HEK293 (cell line): ENCODE measurements around the gene S100A3.

Experiments
- CTCF ChIA-PET: fragments of 350-600 bp; formaldehyde crosslinking; extraction: SDS; loops from one replicate; lab custom pipeline; 2021; ENCODE audit warnings: antibody characterized with exemption; lab: Yijun Ruan, JAX
- POLR2A ChIA-PET: fragments of 300-600 bp; formaldehyde crosslinking; extraction: SDS; loops from one replicate; lab custom pipeline; 2020; ENCODE audit warnings: antibody characterized with exemption, inconsistent platforms; lab: Yijun Ruan, JAX
- H3K27ac ChIP-seq: fragments of 200-500 bp; sonication (Bioruptor generic); 2 replicates; pipeline ENCODE4 v1.5.1; 2014; ENCODE audit warnings: low read depth, low read length, control low read depth, inconsistent platforms; ENCODE audit errors: extremely low read depth
- H3K36me3 ChIP-seq, 2 experiments: fragments of 200-500 bp in 1 of 2; sonication (Bioruptor generic) in 1 of 2; 1 replicate in 1 of 2; 2 replicates in 1 of 2; pipeline ENCODE4 v1.5.1; 2014 to 2017; ENCODE audit warnings: inconsistent platforms in 2 of 2, low read length in 2 of 2; ENCODE audit not compliant: control insufficient read depth in 2 of 2, insufficient read depth in 1 of 2
- H3K4me1 ChIP-seq: fragments of 200-500 bp; sonication (Bioruptor generic); 2 replicates; pipeline ENCODE4 v1.5.1; 2014; ENCODE audit warnings: mild to moderate bottlenecking, low read length, inconsistent platforms; ENCODE audit not compliant: control insufficient read depth, insufficient read depth
- H3K4me3 ChIP-seq: 2 replicates; pipeline ENCODE4 v1.5.1; 2011; ENCODE audit warnings: low read depth, mild to moderate bottlenecking, control low read depth, low read length, moderate library complexity
- H3K9me3 ChIP-seq: fragments of 200-500 bp; sonication (Bioruptor generic); 2 replicates; pipeline ENCODE4 v1.5.1; 2014; ENCODE audit warnings: low read depth, low read length, inconsistent platforms; ENCODE audit not compliant: control insufficient read depth, insufficient read depth
- EGR2 ChIP-seq: fragments of 450-650 bp; formaldehyde crosslinking; IDR thresholded peaks from 2 replicates; pipeline ENCODE4 v1.5.1; 2016; ENCODE audit warnings: low read depth, missing biosample characterization, missing genetic modification characterization
- GLIS1 ChIP-seq: fragments of 450-650 bp; formaldehyde crosslinking; IDR thresholded peaks from 2 replicates; pipeline ENCODE4 v1.5.1; 2016; ENCODE audit warnings: missing biosample characterization, missing genetic modification characterization
- GLIS2 ChIP-seq: fragments of 450-650 bp; formaldehyde crosslinking; IDR thresholded peaks from 2 replicates; pipeline ENCODE4 v1.5.1; 2016; ENCODE audit warnings: missing biosample characterization, missing genetic modification characterization
- KLF8 ChIP-seq: fragments of 450-650 bp; formaldehyde crosslinking; IDR thresholded peaks from 2 replicates; pipeline ENCODE4 v1.5.1; 2016; ENCODE audit warnings: missing biosample characterization, missing genetic modification characterization
- ZFHX2 ChIP-seq: fragments of 450-650 bp; formaldehyde crosslinking; conservative IDR thresholded peaks from 2 replicates; pipeline ENCODE4 v1.5.1; 2016; ENCODE audit warnings: missing biosample characterization, missing genetic modification characterization
- ZNF138 ChIP-seq: fragments of 450-650 bp; formaldehyde crosslinking; IDR thresholded peaks from 2 replicates; pipeline ENCODE4 v1.5.1; 2016; ENCODE audit warnings: missing biosample characterization, missing genetic modification characterization, borderline replicate concordance
- ZNF155 ChIP-seq: fragments of 450-650 bp; formaldehyde crosslinking; IDR thresholded peaks from 2 replicates; pipeline ENCODE4 v1.5.1; 2016; ENCODE audit warnings: missing biosample characterization, missing genetic modification characterization
- ZNF16 ChIP-seq: fragments of 450-650 bp; formaldehyde crosslinking; IDR thresholded peaks from 2 replicates; pipeline ENCODE4 v1.5.1; 2016; ENCODE audit warnings: low read depth, missing biosample characterization, missing genetic modification characterization
- ZNF174 ChIP-seq: fragments of 450-650 bp; formaldehyde crosslinking; IDR thresholded peaks from 2 replicates; pipeline ENCODE4 v1.5.0; 2017; ENCODE audit warnings: missing biosample characterization, mild to moderate bottlenecking, missing genetic modification characterization
- ZNF175 ChIP-seq: fragments of 450-650 bp; formaldehyde crosslinking; IDR thresholded peaks from 2 replicates; pipeline ENCODE4 v1.5.1; 2016; ENCODE audit warnings: missing biosample characterization, missing genetic modification characterization
- ZNF280D ChIP-seq: fragments of 450-650 bp; formaldehyde crosslinking; IDR thresholded peaks from 2 replicates; pipeline ENCODE4 v1.5.1; 2016; ENCODE audit warnings: missing biosample characterization, missing genetic modification characterization
- ZNF350 ChIP-seq: fragments of 450-650 bp; formaldehyde crosslinking; IDR thresholded peaks from 2 replicates; pipeline ENCODE4 v1.5.0; 2017; ENCODE audit warnings: missing biosample characterization, mild to moderate bottlenecking, missing genetic modification characterization
- ZNF48 ChIP-seq: fragments of 450-650 bp; formaldehyde crosslinking; IDR thresholded peaks from 2 replicates; pipeline ENCODE4 v1.5.1; 2016; ENCODE audit warnings: missing biosample characterization, missing genetic modification characterization
- ZNF501 ChIP-seq: fragments of 450-650 bp; formaldehyde crosslinking; IDR thresholded peaks from 2 replicates; pipeline ENCODE4 v1.5.1; 2016; ENCODE audit warnings: missing biosample characterization, missing genetic modification characterization
- ZNF518A ChIP-seq: fragments of 450-650 bp; formaldehyde crosslinking; conservative IDR thresholded peaks from 2 replicates; pipeline ENCODE4 v1.5.1; 2016; ENCODE audit warnings: low read depth, missing biosample characterization, missing genetic modification characterization
- ZNF529 ChIP-seq: fragments of 450-650 bp; formaldehyde crosslinking; IDR thresholded peaks from 2 replicates; pipeline ENCODE4 v1.5.1; 2017; ENCODE audit warnings: missing genetic modification characterization, missing biosample characterization; ENCODE audit not compliant: insufficient replicate concordance
- ZNF549 ChIP-seq: fragments of 450-650 bp; IDR thresholded peaks from 2 replicates; pipeline ENCODE4 v1.5.1; 2018; ENCODE audit warnings: missing biosample characterization, missing genetic modification characterization, mild to moderate bottlenecking, inconsistent platforms, moderate library complexity
- ZNF600 ChIP-seq: fragments of 450-650 bp; formaldehyde crosslinking; IDR thresholded peaks from 2 replicates; pipeline ENCODE4 v1.5.1; 2016; ENCODE audit warnings: missing biosample characterization, missing genetic modification characterization
- ZNF626 ChIP-seq: fragments of 450-650 bp; sonication (Bioruptor Pico); formaldehyde crosslinking; IDR thresholded peaks from 2 replicates; pipeline ENCODE4 v1.5.1; 2018; ENCODE audit warnings: missing biosample characterization, missing genetic modification characterization, inconsistent platforms
- ZNF777 ChIP-seq: fragments of 450-650 bp; formaldehyde crosslinking; IDR thresholded peaks from 2 replicates; pipeline ENCODE4 v1.5.1; 2017; ENCODE audit warnings: missing biosample characterization, missing genetic modification characterization, borderline replicate concordance
- TF ChIP-seq, protein P1 (sequence below): fragments of 450-650 bp; formaldehyde crosslinking; IDR thresholded peaks from 2 replicates; pipeline ENCODE4 v1.5.1; 2016; ENCODE audit warnings: missing biosample characterization, missing genetic modification characterization

Gene S100A3

GRCh38 chr1:153507926-153508583, 41.0 kb downstream of the S100A3 start (continued):
- TF ChIP-seq ZNF280D (no peak), ZNF16 (tag by site-specific recombination) (no peak), ZNF518A (tag by site-specific recombination) (no peak), ZNF350 (no peak)

- POLR2A ChIA-PET, result interaction anchor here (1.2 kb wide), 1 partner anchor 484 kb away, joined by 4 read pairs; the partner anchor contains the start of gene RPS27
- H3K36me3 ChIP-seq, result no peaks in the 10 kb centered on the region
- no peak overlapping the region for H3K4me3 ChIP-seq
- TF ChIP-seq KLF8 (tag by site-specific recombination) (no peak), GLIS1 (tag by site-specific recombination) (peak; percentile 78), ZFHX2 (tag by site-specific recombination) (peak; percentile 76), ZNF155 (tag by site-specific recombination) (no peak), GLIS2 (no peak), EGR2 (peak; percentile 90)
- no peaks in the 10 kb centered on the region for H3K4me1 ChIP-seq
- H3K27ac ChIP-seq, result no peak overlapping the region
- H3K9me3 ChIP-seq, result no peaks in the 10 kb centered on the region
- CTCF ChIA-PET, result interaction anchor here (6.9 to 7.1 kb wide), 2 partner anchors 12 to 63 kb away, joined by 37 to 148 read pairs; no protein-coding TSS in a partner anchor
These were observed 42.1 kb downstream of the S100A3 start for GRCh38 chr1:153506831-153507413.

GRCh38 chr1:153506386-153506785, 42.7 kb downstream of the S100A3 start:
- ChIA-PET CTCF (interaction anchor here (0.7 to 7.1 kb wide), 4 partner anchors 11 to 244 kb away, joined by 3 to 148 read pairs (median 20); partner anchors contain the start of gene S100A13), POLR2A (interaction anchor here (1.2 kb wide), 1 partner anchor 484 kb away, joined by 4 read pairs; the partner anchor contains the start of gene RPS27)
- Histone ChIP-seq H3K4me1 (no peaks in the 10 kb centered on the region), H3K36me3 (no peaks in the 10 kb centered on the region), H3K9me3 (no peaks in the 10 kb centered on the region), H3K27ac (no peak overlapping the region), H3K4me3 (no peak overlapping the region)
- TF ChIP-seq ZNF138 (tag by site-specific recombination), result no peak
- TF ChIP-seq ZNF600 (tag by site-specific recombination), result no peak
- TF ChIP-seq ZNF48, result no peak
- no peak for TF ChIP-seq ZNF501 (tag by site-specific recombination)
- TF ChIP-seq, protein P1, sequence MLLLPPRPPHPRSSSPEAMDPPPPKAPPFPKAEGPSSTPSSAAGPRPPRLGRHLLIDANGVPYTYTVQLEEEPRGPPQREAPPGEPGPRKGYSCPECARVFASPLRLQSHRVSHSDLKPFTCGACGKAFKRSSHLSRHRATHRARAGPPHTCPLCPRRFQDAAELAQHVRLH (tag by site-specific recombination), result no peak
- TF ChIP-seq ZNF174 (tag by site-specific recombination), result no peak
- TF ChIP-seq ZNF549 (tag by site-specific recombination), result no peak
- TF ChIP-seq ZNF777 (tag by site-specific recombination), result no peak
- no peak for TF ChIP-seq ZNF626 (tag by site-specific recombination)
- TF ChIP-seq ZNF175 (tag by site-specific recombination), result no peak
- TF ChIP-seq ZNF529 (tag by site-specific recombination), result no peak
